Activated CD4-positive, alpha-beta T cell treated with anti-CD3 and anti-CD28 coated beads, Interleukin-2, amount 10 ng/mL, durations not matched to agents 24 days and 14 days (primary cell): ENCODE measurements around the gene MRPS31. TPM values are rescaled to one million over a fixed set of nuclear protein-coding genes. Genes with fewer than 3 reads are reported as not detected.
A peak's percentile ranks its signal among the peaks of the same experiment; 100 is the strongest.

ENCODE experiments used
- DNase-seq: peaks from one replicate; pipeline ENCODE4 v3.0.0; 2022
- H3K27ac Mint-ChIP-seq: one replicate; pipeline ENCODE4 v1.8.0; 2022; ENCODE audit warnings: mild to moderate bottlenecking, mixed read lengths
- H3K27me3 Mint-ChIP-seq: one replicate; pipeline ENCODE4 v1.8.0; 2022; ENCODE audit warnings: mixed read lengths
- H3K36me3 Mint-ChIP-seq: one replicate; pipeline ENCODE4 v1.8.0; 2022; ENCODE audit warnings: low read depth, mild to moderate bottlenecking, mixed read lengths
- H3K4me1 Mint-ChIP-seq: one replicate; pipeline ENCODE4 v1.8.0; 2021; ENCODE audit warnings: mixed read lengths
- H3K4me3 Mint-ChIP-seq: one replicate; pipeline ENCODE4 v1.8.0; 2022; ENCODE audit warnings: mild to moderate bottlenecking, moderate library complexity, mixed read lengths
- H3K9me3 Mint-ChIP-seq: one replicate; pipeline ENCODE4 v1.8.0; 2021; ENCODE audit warnings: mixed read lengths
- intact Hi-C: fragments of 100-400 bp; cut with micrococcal nuclease; formaldehyde crosslinking; loops from one replicate; pipeline ENCODE4 v1.15.1; 2023
- total RNA-seq: library from RNA; stranded (reverse); gene quantifications from 2 replicates; pipeline ENCODE4 v1.2.3, GENCODE V29; 2022

The MRPS31 gene
- total RNA-seq = 46.3 TPM in 2 replicates

- H3K27ac Mint-ChIP-seq = peak within 1 kb of the TSS; percentile 98
- peak; percentile 98 for DNase-seq
- no peaks in the 10 kb centered on the region for H3K9me3 Mint-ChIP-seq
- H3K27me3 Mint-ChIP-seq = no peaks in the 10 kb centered on the region
- intact Hi-C loops = loop anchor here (1.0 to 10.0 kb wide), 5 partner anchors 18 to 988 kb away; partner anchors contain the start of genes FOXO1, KBTBD7 and SLC25A15
- H3K4me3 Mint-ChIP-seq = peak within 1 kb of the TSS; percentile 98
- peaks cover 30% of the 10 kb centered on the region for H3K4me1 Mint-ChIP-seq
- H3K36me3 Mint-ChIP-seq = peaks cover 12% of the 10 kb centered on the region
These were observed at the start of gene MRPS31 for GRCh38 chr13:40770934-40771618. MRPS31 (minus strand) TSS chr13:40771190; CDS start chr13:40771136, 54 bp downstream.

DNA sequence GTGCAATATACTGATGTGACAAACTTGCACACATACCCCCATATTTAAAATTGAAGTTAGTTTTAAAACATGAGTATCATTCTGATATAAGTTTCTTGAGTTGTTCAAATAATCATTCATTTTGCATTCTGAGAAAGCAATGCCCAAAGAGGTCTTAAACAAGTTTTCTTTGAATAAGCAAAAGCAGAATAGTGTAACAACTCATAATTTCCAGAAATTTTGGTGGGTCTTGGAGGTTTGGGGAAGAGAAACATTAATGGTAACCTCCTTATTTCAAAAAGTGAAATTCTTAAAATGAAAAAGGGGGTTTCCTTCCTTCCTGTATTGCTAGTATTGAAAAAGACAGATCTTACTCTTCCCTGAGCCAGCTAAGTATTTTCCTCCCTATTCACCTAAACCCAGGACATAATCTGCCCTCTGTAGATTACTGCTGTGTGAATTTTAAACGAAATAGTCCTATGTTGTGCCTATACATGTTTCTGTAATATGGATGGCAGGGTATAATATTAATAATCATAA lies 48.9 kb upstream of the MRPS31 start:
- no peak for DNase-seq
- no peak overlapping the region for H3K4me3 Mint-ChIP-seq
- no peaks in the 10 kb centered on the region for H3K27me3 Mint-ChIP-seq
- peaks cover 8% of the 10 kb centered on the region for H3K36me3 Mint-ChIP-seq
- intact Hi-C loops = no loop called here
- H3K4me1 Mint-ChIP-seq = peaks cover 9% of the 10 kb centered on the region
- no peak overlapping the region for H3K27ac Mint-ChIP-seq
- peaks cover 17% of the 10 kb centered on the region for H3K9me3 Mint-ChIP-seq

GRCh38 chr13:40818926-40819325 lies 47.9 kb upstream of the MRPS31 start:
- intact Hi-C loops = no loop called here
- H3K4me1 Mint-ChIP-seq = peaks cover 14% of the 10 kb centered on the region
- H3K4me3 Mint-ChIP-seq = no peak overlapping the region
- no peak for DNase-seq
- peaks cover 17% of the 10 kb centered on the region for H3K9me3 Mint-ChIP-seq
- H3K27ac Mint-ChIP-seq = no peak overlapping the region
- H3K36me3 Mint-ChIP-seq = peaks cover 10% of the 10 kb centered on the region
- H3K27me3 Mint-ChIP-seq = no peaks in the 10 kb centered on the region

- peaks cover 20% of the 10 kb centered on the region for H3K36me3 Mint-ChIP-seq
- H3K9me3 Mint-ChIP-seq = peaks cover 17% of the 10 kb centered on the region
- DNase-seq = no peak
- H3K4me3 Mint-ChIP-seq = no peak overlapping the region
- intact Hi-C loops = loop anchor here (2.0 kb wide), 1 partner anchor 38 kb away; no protein-coding TSS in a partner anchor
- H3K4me1 Mint-ChIP-seq = peaks cover 11% of the 10 kb centered on the region
- H3K27ac Mint-ChIP-seq = no peak overlapping the region
- H3K27me3 Mint-ChIP-seq = no peaks in the 10 kb centered on the region
These were observed 43.8 kb upstream of the MRPS31 start for GRCh38 chr13:40814803-40815202.

- Mint-ChIP-seq H3K4me1 (peaks cover 5% of the 10 kb centered on the region), H3K36me3 (peaks cover 30% of the 10 kb centered on the region), H3K4me3 (no peak overlapping the region), H3K9me3 (peaks cover 17% of the 10 kb centered on the region), H3K27ac (no peak overlapping the region), H3K27me3 (no peaks in the 10 kb centered on the region)
- intact Hi-C loops = loop anchor here (2.0 kb wide), 1 partner anchor 37 kb away; no protein-coding TSS in a partner anchor
- peak; percentile 67 for DNase-seq
These were observed 42.9 kb upstream of the MRPS31 start for GRCh38 chr13:40813667-40814454.

- Mint-ChIP-seq H3K4me3 (no peak overlapping the region), H3K27ac (no peak overlapping the region)
- intact Hi-C loops = no loop called here
These were observed 41.9 kb upstream of the MRPS31 start for GRCh38 chr13:40812724-40813445.

DNA sequence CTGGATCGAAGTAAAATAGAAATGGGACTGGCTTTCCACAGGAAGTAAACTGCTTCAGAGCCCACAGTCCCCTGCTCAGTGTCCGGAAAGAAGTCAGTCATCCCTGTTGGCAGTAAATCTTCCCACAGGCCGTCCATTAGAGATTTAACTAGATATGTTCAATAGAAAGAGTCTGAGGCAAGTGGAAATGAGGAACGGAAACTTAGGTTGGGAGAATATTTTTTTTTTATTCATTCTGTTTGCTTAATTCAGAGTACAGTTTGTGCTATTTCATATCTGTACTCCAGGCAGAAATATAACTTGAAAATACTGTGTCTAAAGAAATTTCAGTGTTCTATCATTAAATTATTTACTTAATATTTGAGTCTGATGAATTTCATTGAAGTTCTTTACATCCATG lies 41.1 kb upstream of the MRPS31 start:
- H3K4me1 Mint-ChIP-seq = peaks cover 5% of the 10 kb centered on the region
- peaks cover 11% of the 10 kb centered on the region for H3K9me3 Mint-ChIP-seq
- H3K4me3 Mint-ChIP-seq = no peak overlapping the region
- DNase-seq = no peak
- intact Hi-C loops = no loop called here
- H3K36me3 Mint-ChIP-seq = peaks cover 35% of the 10 kb centered on the region
- no peaks in the 10 kb centered on the region for H3K27me3 Mint-ChIP-seq
- no peak overlapping the region for H3K27ac Mint-ChIP-seq

More at GRCh38 chr13:40812724-40813445, 41.9 kb upstream of the MRPS31 start:
- peaks cover 15% of the 10 kb centered on the region for H3K9me3 Mint-ChIP-seq
- no peak for DNase-seq
- H3K36me3 Mint-ChIP-seq = peaks cover 33% of the 10 kb centered on the region
- peaks cover 5% of the 10 kb centered on the region for H3K4me1 Mint-ChIP-seq
- no peaks in the 10 kb centered on the region for H3K27me3 Mint-ChIP-seq

- Mint-ChIP-seq H3K4me3 (no peak overlapping the region), H3K4me1 (peaks cover 5% of the 10 kb centered on the region), H3K36me3 (peaks cover 40% of the 10 kb centered on the region), H3K9me3 (no peaks in the 10 kb centered on the region), H3K27me3 (no peaks in the 10 kb centered on the region), H3K27ac (no peak overlapping the region)
- intact Hi-C loops = no loop called here
- DNase-seq = no peak
These were observed 38.5 kb upstream of the MRPS31 start for GRCh38 chr13:40809471-40809870.

- no peaks in the 10 kb centered on the region for H3K4me1 Mint-ChIP-seq
- intact Hi-C loops = no loop called here
- H3K9me3 Mint-ChIP-seq = no peaks in the 10 kb centered on the region
- H3K36me3 Mint-ChIP-seq = peaks cover 53% of the 10 kb centered on the region
- DNase-seq = no peak
- no peak overlapping the region for H3K4me3 Mint-ChIP-seq
- no peaks in the 10 kb centered on the region for H3K27me3 Mint-ChIP-seq
- no peak overlapping the region for H3K27ac Mint-ChIP-seq
These were observed 35.3 kb upstream of the MRPS31 start for GRCh38 chr13:40806241-40806640.

DNA sequence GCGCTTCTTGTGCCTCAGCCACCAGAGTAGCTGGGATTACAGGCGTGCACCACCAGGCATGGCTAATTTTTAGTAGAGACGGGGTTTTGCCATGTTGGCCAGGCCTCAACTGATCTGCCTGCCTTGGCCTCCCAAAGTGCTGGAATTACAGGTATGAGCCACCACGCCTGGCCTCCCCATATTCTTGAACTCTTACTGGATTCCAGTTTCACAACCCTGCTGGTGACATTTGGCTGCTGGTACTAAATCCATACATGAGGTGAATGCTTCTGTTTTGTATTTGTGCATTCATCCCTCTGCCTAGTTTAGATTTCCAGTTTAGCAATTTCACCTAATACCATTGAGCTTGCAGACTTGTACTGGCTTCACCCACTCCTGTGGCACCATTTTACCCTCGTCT lies 32.3 kb upstream of the MRPS31 start:
- Mint-ChIP-seq H3K4me3 (no peak overlapping the region), H3K27ac (no peak overlapping the region), H3K4me1 (peaks cover 7% of the 10 kb centered on the region), H3K9me3 (no peaks in the 10 kb centered on the region), H3K27me3 (no peaks in the 10 kb centered on the region), H3K36me3 (peaks cover 49% of the 10 kb centered on the region)
- DNase-seq = no peak
- intact Hi-C loops = no loop called here

- Mint-ChIP-seq H3K9me3 (no peaks in the 10 kb centered on the region), H3K27me3 (no peaks in the 10 kb centered on the region), H3K27ac (no peak overlapping the region), H3K4me1 (peaks cover 9% of the 10 kb centered on the region), H3K4me3 (no peak overlapping the region), H3K36me3 (peaks cover 47% of the 10 kb centered on the region)
- no peak for DNase-seq
- intact Hi-C loops = no loop called here
These were observed 30.5 kb upstream of the MRPS31 start for GRCh38 chr13:40801255-40802217.

- H3K36me3 Mint-ChIP-seq = peaks cover 44% of the 10 kb centered on the region
These were observed 29.6 kb upstream of the MRPS31 start for GRCh38 chr13:40800559-40800958.

DNA sequence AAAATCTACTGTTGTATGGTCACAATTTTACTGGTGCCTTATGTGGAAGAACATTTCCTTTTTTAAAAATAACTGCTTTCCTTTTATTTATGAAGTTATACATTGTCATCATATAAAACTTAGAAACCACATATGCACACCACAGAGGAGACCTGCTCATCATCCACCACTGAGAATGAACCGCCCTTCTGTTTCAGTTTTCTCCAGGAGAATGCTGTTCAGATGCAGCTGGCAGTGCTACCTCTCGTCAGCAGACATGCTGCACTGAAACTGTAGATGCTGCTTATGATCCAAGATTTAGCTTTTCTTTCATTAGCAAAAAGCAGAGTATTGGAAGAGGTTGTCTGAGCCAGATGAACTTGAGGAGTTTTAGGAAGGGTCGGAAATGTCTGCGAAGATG lies 28.5 kb upstream of the MRPS31 start:
- peaks cover 47% of the 10 kb centered on the region for H3K36me3 Mint-ChIP-seq
- H3K27me3 Mint-ChIP-seq = no peaks in the 10 kb centered on the region
- no peak for DNase-seq
- no peak overlapping the region for H3K4me3 Mint-ChIP-seq
- no peak overlapping the region for H3K27ac Mint-ChIP-seq
- intact Hi-C loops = no loop called here
- H3K4me1 Mint-ChIP-seq = peaks cover 10% of the 10 kb centered on the region
- H3K9me3 Mint-ChIP-seq = no peaks in the 10 kb centered on the region

More at GRCh38 chr13:40800559-40800958, 29.6 kb upstream of the MRPS31 start:
- H3K27me3 Mint-ChIP-seq = no peaks in the 10 kb centered on the region
- peaks cover 10% of the 10 kb centered on the region for H3K4me1 Mint-ChIP-seq
- no peaks in the 10 kb centered on the region for H3K9me3 Mint-ChIP-seq
- H3K27ac Mint-ChIP-seq = no peak overlapping the region
- DNase-seq = no peak
- intact Hi-C loops = no loop called here
- no peak overlapping the region for H3K4me3 Mint-ChIP-seq
